Body of pancreas (tissue), 4 donors: ENCODE results near the gene SLC44A1.

Experiments used
- CTCF ChIP-seq, 7 experiments: fragments of 450-650 bp in 4 of 7; fragments of 200-600 bp in 3 of 7; sonication (generic) in 3 of 7; IDR thresholded peaks; one replicate each; pipeline ENCODE4 v1.5.1; 2016 to 2019; ENCODE audit warnings: antibody characterized with exemption in 7 of 7
- POLR2A ChIP-seq, 3 donors: fragments of 450-650 bp; IDR thresholded peaks; one replicate each; pipeline ENCODE4 v1.6.1; 2016; ENCODE audit warnings: antibody characterized with exemption in 3 of 3, mild to moderate bottlenecking in 2 of 3

GRCh38 chr9:105302728-105303127, 58.3 kb downstream of the SLC44A1 start:
- TF ChIP-seq CTCF (IDR thresholded peaks at IDR 0.05) (no peak), POLR2A (IDR thresholded peaks at IDR 0.05) (no peak)
